NCI-H226 (cell line): ENCODE data around the gene ATP13A4.
"Not testable (repeated sequence)": the region's sequence is repeated elsewhere in the genome, so short reads cannot be mapped to it uniquely, and the experiment has no call there.

Experiments
- DNase-seq: peaks from one replicate; pipeline ENCODE4 v3.0.0-alpha.2; 2015

ATP13A4 gene

GRCh38 chr3:193560091-193560490 lies 5.4 kb upstream of the ATP13A4 start:
- no peak for DNase-seq

- no peak for DNase-seq
Measured at GRCh38 chr3:193559100-193559499, 4.4 kb upstream of the ATP13A4 start.

- DNase-seq, result no peak
Measured at GRCh38 chr3:193556841-193557240, 2.1 kb upstream of the ATP13A4 start.

GRCh38 chr3:193553586-193553985 lies 1.1 kb downstream of the ATP13A4 start:
- no peak for DNase-seq

GRCh38 chr3:193552923-193553322 lies 1.8 kb downstream of the ATP13A4 start:
- DNase-seq, result no peak

GRCh38 chr3:193548406-193548805 lies 6.3 kb downstream of the ATP13A4 start:
- no peak for DNase-seq

GRCh38 chr3:193546129-193546528 lies 8.6 kb downstream of the ATP13A4 start:
- no peak for DNase-seq

GRCh38 chr3:193545304-193545703 lies 9.4 kb downstream of the ATP13A4 start:
- peak; percentile 25 for DNase-seq

- DNase-seq, result no peak
Measured at GRCh38 chr3:193544289-193544688, 10.4 kb downstream of the ATP13A4 start.

GRCh38 chr3:193530231-193531165 lies 24.2 kb downstream of the ATP13A4 start:
- no peak for DNase-seq

GRCh38 chr3:193526085-193526484 lies 28.6 kb downstream of the ATP13A4 start:
- not testable (repeated sequence) for DNase-seq

- no peak for DNase-seq
Measured at GRCh38 chr3:193522473-193522872, 32.2 kb downstream of the ATP13A4 start.

GRCh38 chr3:193520738-193521137 lies 34.0 kb downstream of the ATP13A4 start:
- no peak for DNase-seq

GRCh38 chr3:193515966-193516365 lies 38.7 kb downstream of the ATP13A4 start:
- DNase-seq, result no peak

- no peak for DNase-seq
Measured at GRCh38 chr3:193510154-193510553, 44.5 kb downstream of the ATP13A4 start.

GRCh38 chr3:193509103-193509965 lies 45.4 kb downstream of the ATP13A4 start:
- DNase-seq, result peak; percentile 7

- no peak for DNase-seq
Measured at GRCh38 chr3:193508108-193508507, 46.6 kb downstream of the ATP13A4 start.

- peak; percentile 39 for DNase-seq
Measured at GRCh38 chr3:193507566-193507965, 47.1 kb downstream of the ATP13A4 start.

GRCh38 chr3:193506921-193507320 lies 47.8 kb downstream of the ATP13A4 start:
- no peak for DNase-seq

- DNase-seq, result no peak
Measured at GRCh38 chr3:193502871-193503270, 51.8 kb downstream of the ATP13A4 start.

- DNase-seq, result peak; percentile 60
Measured at GRCh38 chr3:193499801-193500485, 54.8 kb downstream of the ATP13A4 start.

GRCh38 chr3:193499136-193499770 lies 55.4 kb downstream of the ATP13A4 start:
- peak; percentile 36 for DNase-seq

- no peak for DNase-seq
Measured at GRCh38 chr3:193498215-193498614, 56.5 kb downstream of the ATP13A4 start.
